IPS-15b (cell line): ENCODE measurements around the gene FAM180A.

Source experiments
- H3K27me3 ChIP-seq: one replicate; pipeline ENCODE4 v1.6.1; 2013; ENCODE audit warnings: low read length; ENCODE audit not compliant: control insufficient read depth, insufficient read depth
- H3K36me3 ChIP-seq: one replicate; pipeline ENCODE4 v1.6.1; 2013; ENCODE audit warnings: low read length; ENCODE audit not compliant: control insufficient read depth, insufficient read depth
- H3K4me1 ChIP-seq: one replicate; pipeline ENCODE4 v1.6.1; 2013; ENCODE audit warnings: mild to moderate bottlenecking, low read length; ENCODE audit not compliant: control insufficient read depth, insufficient read depth
- H3K4me3 ChIP-seq: one replicate; pipeline ENCODE4 v1.5.1; 2013; ENCODE audit warnings: low read depth, low read length
- H3K9ac ChIP-seq: one replicate; pipeline ENCODE4 v1.6.1; 2013; ENCODE audit warnings: low read depth, mild to moderate bottlenecking, low read length
- H3K9me3 ChIP-seq: one replicate; pipeline ENCODE4 v1.6.1; 2013; ENCODE audit warnings: mild to moderate bottlenecking, low read length; ENCODE audit not compliant: control insufficient read depth, insufficient read depth

The FAM180A gene

GRCh38 chr7:135716677-135717238, 31.9 kb downstream of the FAM180A start:
- Histone ChIP-seq H3K27me3 (no peaks in the 10 kb centered on the region), H3K9ac (no peak overlapping the region), H3K4me3 (no peak overlapping the region), H3K36me3 (peaks cover 2% of the 10 kb centered on the region), H3K9me3 (no peaks in the 10 kb centered on the region), H3K4me1 (peaks cover 4% of the 10 kb centered on the region)

GRCh38 chr7:135715673-135716072, 32.9 kb downstream of the FAM180A start:
- H3K4me3 ChIP-seq: no peak overlapping the region
- H3K9me3 ChIP-seq: no peaks in the 10 kb centered on the region
- peaks cover 9% of the 10 kb centered on the region for H3K4me1 ChIP-seq
- no peaks in the 10 kb centered on the region for H3K36me3 ChIP-seq
- H3K27me3 ChIP-seq: no peaks in the 10 kb centered on the region
- H3K9ac ChIP-seq: no peak overlapping the region

GRCh38 chr7:135715055-135715522, 33.5 kb downstream of the FAM180A start:
- Histone ChIP-seq H3K4me1 (peaks cover 9% of the 10 kb centered on the region), H3K9me3 (no peaks in the 10 kb centered on the region), H3K27me3 (no peaks in the 10 kb centered on the region), H3K36me3 (no peaks in the 10 kb centered on the region), H3K9ac (no peak overlapping the region), H3K4me3 (no peak overlapping the region)

GRCh38 chr7:135714534-135715009, 34.0 kb downstream of the FAM180A start:
- Histone ChIP-seq H3K9ac (no peak overlapping the region), H3K4me3 (no peak overlapping the region), H3K27me3 (no peaks in the 10 kb centered on the region), H3K9me3 (no peaks in the 10 kb centered on the region), H3K4me1 (peaks cover 9% of the 10 kb centered on the region), H3K36me3 (no peaks in the 10 kb centered on the region)

GRCh38 chr7:135713836-135714470, 34.7 kb downstream of the FAM180A start:
- no peaks in the 10 kb centered on the region for H3K27me3 ChIP-seq
- H3K36me3 ChIP-seq: no peaks in the 10 kb centered on the region
- no peaks in the 10 kb centered on the region for H3K9me3 ChIP-seq
- H3K4me1 ChIP-seq: peaks cover 9% of the 10 kb centered on the region
- no peak overlapping the region for H3K9ac ChIP-seq
- H3K4me3 ChIP-seq: no peak overlapping the region

GRCh38 chr7:135712796-135713195, 35.8 kb downstream of the FAM180A start:
- no peak overlapping the region for H3K4me3 ChIP-seq
- H3K9ac ChIP-seq: no peak overlapping the region
- no peaks in the 10 kb centered on the region for H3K9me3 ChIP-seq
- H3K27me3 ChIP-seq: no peaks in the 10 kb centered on the region
- H3K4me1 ChIP-seq: peaks cover 9% of the 10 kb centered on the region
- no peaks in the 10 kb centered on the region for H3K36me3 ChIP-seq

- Histone ChIP-seq H3K27me3 (no peaks in the 10 kb centered on the region), H3K4me3 (no peak overlapping the region), H3K4me1 (peaks cover 9% of the 10 kb centered on the region), H3K9ac (no peak overlapping the region), H3K36me3 (no peaks in the 10 kb centered on the region), H3K9me3 (no peaks in the 10 kb centered on the region)
Measured at GRCh38 chr7:135712182-135712782, 36.3 kb downstream of the FAM180A start.

- Histone ChIP-seq H3K4me1 (peaks cover 9% of the 10 kb centered on the region), H3K9ac (no peak overlapping the region), H3K4me3 (no peak overlapping the region), H3K27me3 (no peaks in the 10 kb centered on the region), H3K9me3 (no peaks in the 10 kb centered on the region), H3K36me3 (no peaks in the 10 kb centered on the region)
Measured at GRCh38 chr7:135711139-135711469, 37.5 kb downstream of the FAM180A start.

GRCh38 chr7:135710417-135711138, 38.0 kb downstream of the FAM180A start:
- H3K9ac ChIP-seq: no peak overlapping the region
- peak overlapping the region; percentile 39 for H3K4me3 ChIP-seq
- peaks cover 9% of the 10 kb centered on the region for H3K4me1 ChIP-seq
- H3K27me3 ChIP-seq: no peaks in the 10 kb centered on the region
- no peaks in the 10 kb centered on the region for H3K9me3 ChIP-seq
- H3K36me3 ChIP-seq: no peaks in the 10 kb centered on the region

GRCh38 chr7:135709508-135709907, 39.1 kb downstream of the FAM180A start:
- no peak overlapping the region for H3K4me3 ChIP-seq
- no peak overlapping the region for H3K9ac ChIP-seq
- peaks cover 9% of the 10 kb centered on the region for H3K4me1 ChIP-seq
- no peaks in the 10 kb centered on the region for H3K9me3 ChIP-seq
- no peaks in the 10 kb centered on the region for H3K27me3 ChIP-seq
- H3K36me3 ChIP-seq: no peaks in the 10 kb centered on the region

GRCh38 chr7:135708041-135708440, 40.6 kb downstream of the FAM180A start:
- Histone ChIP-seq H3K4me3 (no peak overlapping the region), H3K9me3 (no peaks in the 10 kb centered on the region), H3K4me1 (peaks cover 5% of the 10 kb centered on the region), H3K27me3 (no peaks in the 10 kb centered on the region), H3K9ac (no peak overlapping the region), H3K36me3 (no peaks in the 10 kb centered on the region)
